K562 (cell line): ENCODE results near the gene PPP1R15B. TPM values are rescaled to one million over a fixed set of nuclear protein-coding genes. Genes with fewer than 3 reads are reported as not detected.
A peak's percentile ranks its signal among the peaks of the same experiment; 100 is the strongest.

Experiments
- ATAC-seq: fragments of 200-7000 bp; cut with Tn5 transposase; 3 replicates; pipeline ENCODE4 v1.9.1; 2020; ENCODE audit warnings: moderate library complexity
- BruUV-seq: library from RNA; stranded (reverse); fragments of 400-500 nt; replicated peaks from 2 replicates; lab custom pipeline; 2021; lab: Mats Ljungman, UMichigan
- CTCF ChIA-PET: fragments of 300-600 bp; formaldehyde crosslinking; extraction: SDS; loops from one replicate; lab custom pipeline; 2021; ENCODE audit warnings: low intra/inter-chr PET ratio; lab: Yijun Ruan, JAX
- POLR2A ChIA-PET: fragments of 300-600, 350-650 bp; sonication (Branson Sonifier 250); formaldehyde crosslinking; extraction: SDS; loops from one replicate; lab custom pipeline; 2021; ENCODE audit warnings: antibody characterized with exemption, inconsistent platforms; lab: Yijun Ruan, JAX
- DNase-seq, 4 experiments: peaks; one replicate each; pipeline versions ENCODE4 v3.0.0 to v3.0.0-alpha.2; 2011 to 2018; ENCODE audit warnings: low spot score in 3 of 4, mixed read lengths in 3 of 4; ENCODE audit errors: extremely low read depth in 1 of 4
- FAIRE-seq: peaks from 2 replicates; lab custom pipeline; 2011; peaks lifted over from hg19 to GRCh38; lab: Jason Lieb, UNC
- H2AFZ ChIP-seq: 2 replicates; pipeline ENCODE4 v1.6.0; 2011; ENCODE audit warnings: low read depth, low read length, control low read depth, inconsistent platforms
- H3K27ac ChIP-seq: fragments of 200-600 bp; 3 replicates; pipeline ENCODE4 v1.8.0; 2011; ENCODE audit warnings: low read depth, mild to moderate bottlenecking, control low read depth, inconsistent platforms, low read length, moderate library complexity, mixed read lengths; ENCODE audit errors: extremely low read depth
- H3K27me3 ChIP-seq, 2 experiments: fragments of 300-600 bp in 1 of 2; 2 replicates in 1 of 2; 3 replicates in 1 of 2; pipeline versions ENCODE4 v1.6.0 to v1.8.0; 2011; ENCODE audit warnings: inconsistent platforms in 2 of 2, low read length in 2 of 2, mild to moderate bottlenecking in 1 of 2, mixed read lengths in 1 of 2, moderate library complexity in 1 of 2; ENCODE audit not compliant: control insufficient read depth in 2 of 2, insufficient read depth in 2 of 2
- H3K36me3 ChIP-seq: fragments of 300-600 bp; 3 replicates; pipeline ENCODE4 v1.8.0; 2011; ENCODE audit warnings: mild to moderate bottlenecking, low read length, inconsistent platforms; ENCODE audit not compliant: control insufficient read depth, insufficient read depth
- H3K4me1 ChIP-seq, 2 experiments: fragments of 200-600 bp in 1 of 2; replicated peaks in 1 of 2; 2 replicates in 1 of 2; 3 replicates in 1 of 2; pipeline versions ENCODE4 v1.5.1 to v1.8.0; 2011; ENCODE audit warnings: inconsistent platforms in 2 of 2, low read length in 2 of 2, mild to moderate bottlenecking in 1 of 2, mixed read lengths in 1 of 2, moderate library complexity in 1 of 2; ENCODE audit not compliant: control insufficient read depth in 2 of 2, insufficient read depth in 2 of 2
- H3K4me2 ChIP-seq: 2 replicates; pipeline ENCODE4 v1.6.1; 2011; ENCODE audit warnings: low read length, control low read depth, inconsistent platforms, mixed read lengths; ENCODE audit not compliant: insufficient read depth
- H3K4me3 ChIP-seq: fragments of 200-600 bp; sonication (generic), shearing (Covaris generic); 2 replicates; pipeline ENCODE4 v1.5.1; 2016; ENCODE audit warnings: control low read depth, inconsistent platforms
- H3K79me2 ChIP-seq: fragments of 200-600 bp; 3 replicates; pipeline ENCODE4 v1.8.0; 2011; ENCODE audit warnings: low read length, inconsistent platforms; ENCODE audit not compliant: control insufficient read depth, insufficient read depth
- H3K9ac ChIP-seq, 2 experiments: 2 replicates each; pipeline versions ENCODE4 v1.6.0 to v1.6.1; 2011; ENCODE audit warnings: low read depth in 2 of 2, low read length in 2 of 2, control low read depth in 1 of 2, inconsistent platforms in 1 of 2, mild to moderate bottlenecking in 1 of 2, mixed read lengths in 1 of 2; ENCODE audit not compliant: insufficient read depth in 1 of 2
- H3K9me1 ChIP-seq: one replicate; pipeline ENCODE4 v1.6.0; 2011; ENCODE audit warnings: inconsistent platforms, mild to moderate bottlenecking, low read length, moderate library complexity; ENCODE audit not compliant: control insufficient read depth, insufficient read depth
- H3K9me3 ChIP-seq: replicated peaks from 2 replicates; pipeline ENCODE4 v1.5.1; 2011; ENCODE audit warnings: low read depth, low read length, inconsistent platforms; ENCODE audit not compliant: control insufficient read depth, insufficient read depth
- H4K20me1 ChIP-seq: replicated peaks from 2 replicates; pipeline ENCODE4 v1.6.1; 2011; ENCODE audit warnings: low read length, inconsistent platforms, mixed read lengths; ENCODE audit not compliant: control insufficient read depth, insufficient read depth
- ARID4B ChIP-seq: sonication (generic); formaldehyde crosslinking; IDR thresholded peaks from 2 replicates; pipeline ENCODE4 v1.8.0; 2022; ENCODE audit warnings: mild to moderate bottlenecking, missing genetic modification reagents
- FOXA3 ChIP-seq, 2 experiments: fragments of 450-650 bp in 1 of 2; sonication (generic) in 1 of 2; formaldehyde crosslinking; IDR thresholded peaks in 1 of 2; conservative IDR thresholded peaks in 1 of 2; 2 replicates each; pipeline versions ENCODE4 v1.4.0 to v1.8.0; 2020 to 2022; ENCODE audit warnings: mild to moderate bottlenecking in 2 of 2, missing genetic modification reagents in 1 of 2
- JUND ChIP-seq, 2 experiments: IDR thresholded peaks; 2 replicates in 1 of 2; 3 replicates in 1 of 2; pipeline ENCODE4 v1.6.1; 2011; ENCODE audit warnings: borderline replicate concordance in 2 of 2, low read depth in 2 of 2, low read length in 2 of 2, improper control_type of control experiment in 1 of 2, missing biosample characterization in 1 of 2, missing genetic modification characterization in 1 of 2, missing genetic modification reagents in 1 of 2
- KAT7 ChIP-seq: sonication (generic); formaldehyde crosslinking; IDR thresholded peaks from 2 replicates; pipeline ENCODE4 v1.8.0; 2022; ENCODE audit warnings: missing genetic modification reagents, mild to moderate bottlenecking, borderline replicate concordance
- NRF1 ChIP-seq, 2 experiments: fragments of 450-650 bp; IDR thresholded peaks in 1 of 2; conservative IDR thresholded peaks in 1 of 2; 2 replicates each; pipeline ENCODE4 v1.6.1; 2014; ENCODE audit warnings: mild to moderate bottlenecking in 2 of 2
- TCF7L2 ChIP-seq: fragments of 150-350 bp; IDR thresholded peaks from 2 replicates; pipeline ENCODE4 v1.6.1; 2016; ENCODE audit warnings: low read depth, mild to moderate bottlenecking, low read length, moderate library complexity
- TEAD1 ChIP-seq, 2 experiments: fragments of 450-650 bp in 1 of 2; sonication (generic) in 1 of 2; formaldehyde crosslinking; IDR thresholded peaks; 2 replicates each; pipeline versions ENCODE4 v1.4.0 to v1.8.0; 2020 to 2022; ENCODE audit warnings: mild to moderate bottlenecking in 2 of 2, missing genetic modification reagents in 1 of 2
- ZNF584 ChIP-seq: fragments of 200-800 bp; sonication (Bioruptor generic); IDR thresholded peaks from 2 replicates; pipeline ENCODE4 v1.6.1; 2016; ENCODE audit warnings: low read depth, mild to moderate bottlenecking, missing genetic modification characterization, missing compliant biosample characterization
- WGBS: fragments of 100-300 bp; shearing (Covaris generic); methylation state at CpG from one replicate; pipeline ENCODE4 v1.1.6; 2016; ENCODE audit warnings: low coverage, mixed read lengths; ENCODE audit not compliant: insufficient coverage; ENCODE audit errors: missing lambda C conversion rate; 5-methylcytosine and 5-hydroxymethylcytosine counted together
- in situ Hi-C: fragments of 300-500 bp; cut with MboI; formaldehyde crosslinking; loops from 4 replicates; pipeline ENCODE4 v1.15.0; 2018; ENCODE audit warnings: inconsistent platforms, mixed read lengths
- intact Hi-C: fragments of 100-400 bp; cut with micrococcal nuclease; formaldehyde crosslinking; loops from 2 replicates; pipeline ENCODE4 v1.14.2; 2022
- polyA plus RNA-seq, 8 experiments: library from polyadenylated mRNA; depleted of rRNA in 4 of 8; stranded (reverse) in 5 of 8; unstranded in 3 of 8; fragments of >200 nt; fragmentation: Nextera tagmentation in 2 of 8; fragmentation: Illumina TruSeq in 1 of 8; extraction: Ambion mirVana in 2 of 8; extraction: Trizol in 1 of 8; gene quantifications; 2 replicates each; pipeline versions ENCODE4 v1.2.1 to v1.2.3, GENCODE V29; 2011 to 2014; ENCODE audit warnings: inconsistent platforms in 1 of 8, missing spikeins in 1 of 8
- total RNA-seq, 7 experiments: library from RNA; depleted of rRNA in 6 of 7; stranded (reverse); fragments of >200 nt in 6 of 7; fragmentation: Illumina TruSeq in 2 of 7; extraction: Trizol in 2 of 7; gene quantifications; 2 replicates each; pipeline versions ENCODE4 v1.2.1 to v1.2.3, GENCODE V29; 2011 to 2021; ENCODE audit warnings: low replicate concordance in 1 of 7
- TF ChIP-seq, protein P1 (sequence below): sonication (generic); formaldehyde crosslinking; IDR thresholded peaks from 2 replicates; pipeline ENCODE4 v1.4.0; 2020; ENCODE audit warnings: mild to moderate bottlenecking, missing genetic modification reagents

PPP1R15B gene
- total and polyA plus RNA-seq, 9 of the 15 experiments (the other 6 are each of a cell fraction or from before 2014, with no cell fraction given), result 17.0 to 48.1 (median 30.8) TPM

GRCh38 chr1:204409836-204410687, 1.6 kb downstream of the PPP1R15B start:
- CTCF ChIA-PET, result interaction anchor here (0.6 to 1.2 kb wide), 2 partner anchors 10 to 12 kb away, joined by 4 read pairs; no protein-coding TSS in a partner anchor
- no TSS peak for BruUV-seq
- H3K9me1 ChIP-seq, result no peaks in the 10 kb centered on the region
- peak overlapping the region; percentile 93 for H3K27ac ChIP-seq
- POLR2A ChIA-PET, result interaction anchor here (0.6 to 5.8 kb wide), 22 partner anchors 10 to 1451 kb away, joined by 3 to 87 read pairs (median 4); partner anchors contain the start of genes MDM4 and PIK3C2B
- H4K20me1 ChIP-seq, result peaks cover 55% of the 10 kb centered on the region
- in situ Hi-C loops (no loop called here), intact Hi-C loops (loop anchor here (5.0 kb wide), 1 partner anchor 97 kb away; no protein-coding TSS in a partner anchor)
- DNase-seq (peak in 1 of 4 experiments; percentile 33), FAIRE-seq (peak; percentile 19), ATAC-seq (peak; percentile 18)
- under 1% methylated on average over 10 of the region's 10 CpGs for WGBS
- H3K4me1 ChIP-seq, result peaks cover 3 to 4% of the 10 kb centered on the region in 2 experiments; a peak in 3 of 5 replicates
- no peaks in the 10 kb centered on the region for H3K27me3 ChIP-seq
- H3K79me2 ChIP-seq, result peaks cover 67% of the 10 kb centered on the region
- peak overlapping the region; percentile 95 to 97 for H3K9ac ChIP-seq
- peaks cover 56% of the 10 kb centered on the region for H3K36me3 ChIP-seq
- peak overlapping the region; percentile 90 for H3K4me3 ChIP-seq
- no peak overlapping the region for H2AFZ ChIP-seq
- peak overlapping the region; percentile 99 for H3K4me2 ChIP-seq
- H3K9me3 ChIP-seq, result no peaks in the 10 kb centered on the region
- TF ChIP-seq ZNF584 (no peak), FOXA3 (CRISPR knock-in tag; conservative IDR thresholded peaks at IDR 0.05 in 1 of 2, IDR thresholded peaks at IDR 0.05 in 1 of 2) (peak in 1 of 2 experiments; percentile 13; a peak in 1 of 4 replicates), KAT7 (CRISPR knock-in tag) (peak; percentile 80; the same call in 1 of the 2 replicates), ARID4B (CRISPR knock-in tag) (0 out of 2 replicates have a peak, but pooled peaks have one; percentile 52), NRF1 (conservative IDR thresholded peaks at IDR 0.05 in 1 of 2, IDR thresholded peaks at IDR 0.05 in 1 of 2) (no peak), TCF7L2 (no peak), JUND (IDR thresholded peaks at IDR 0.05; ENCODE audit: borderline replicate concordance, low read depth, low read length) (peak; percentile 30; the same call in 1 of the 2 replicates), JUND (tag; IDR thresholded peaks at IDR 0.05; ENCODE audit: borderline replicate concordance, low read depth, low read length) (no peak; the same call in 2 of the 3 replicates), TEAD1 (CRISPR knock-in tag; IDR thresholded peaks at IDR 0.05) (0 out of 4 replicates have a peak, but pooled peaks of 1 of the 2 experiments have one; percentile 30)
- TF ChIP-seq, protein P1, sequence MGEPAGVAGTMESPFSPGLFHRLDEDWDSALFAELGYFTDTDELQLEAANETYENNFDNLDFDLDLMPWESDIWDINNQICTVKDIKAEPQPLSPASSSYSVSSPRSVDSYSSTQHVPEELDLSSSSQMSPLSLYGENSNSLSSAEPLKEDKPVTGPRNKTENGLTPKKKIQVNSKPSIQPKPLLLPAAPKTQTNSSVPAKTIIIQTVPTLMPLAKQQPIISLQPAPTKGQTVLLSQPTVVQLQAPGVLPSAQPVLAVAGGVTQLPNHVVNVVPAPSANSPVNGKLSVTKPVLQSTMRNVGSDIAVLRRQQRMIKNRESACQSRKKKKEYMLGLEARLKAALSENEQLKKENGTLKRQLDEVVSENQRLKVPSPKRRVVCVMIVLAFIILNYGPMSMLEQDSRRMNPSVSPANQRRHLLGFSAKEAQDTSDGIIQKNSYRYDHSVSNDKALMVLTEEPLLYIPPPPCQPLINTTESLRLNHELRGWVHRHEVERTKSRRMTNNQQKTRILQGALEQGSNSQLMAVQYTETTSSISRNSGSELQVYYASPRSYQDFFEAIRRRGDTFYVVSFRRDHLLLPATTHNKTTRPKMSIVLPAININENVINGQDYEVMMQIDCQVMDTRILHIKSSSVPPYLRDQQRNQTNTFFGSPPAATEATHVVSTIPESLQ, result no peak
